ENCODE results near the gene SKAP1.
"Not testable (repeated sequence)": the region's sequence is repeated elsewhere in the genome, so short reads cannot be mapped to it uniquely, and the experiment has no call there.

SKAP1 gene

GRCh38 chr17:48432820-48433775 is 3.1 kb upstream of the SKAP1 start:
- peaks cover 54% of the 10 kb centered on the region for H3K27me3 ChIP-seq (ENCODE audit: insufficient read depth, low read length)
- 78% methylated on average over 10 of the region's 11 CpGs for WGBS
- no peak overlapping the region for H3K9ac ChIP-seq (ENCODE audit: low read depth, low read length)
- no peaks in the 10 kb centered on the region for H3K9me3 ChIP-seq (ENCODE audit: insufficient read depth, low read depth, low read length)
- H3K4me3 ChIP-seq (ENCODE audit: low read length): no peak overlapping the region
- no peak overlapping the region for H3K27ac ChIP-seq (ENCODE audit: low read depth, low read length)
- H3K4me1 ChIP-seq (ENCODE audit: insufficient read depth, low read length): no peaks in the 10 kb centered on the region
- H3K36me3 ChIP-seq (ENCODE audit: insufficient read depth, low read length): no peaks in the 10 kb centered on the region

DNA sequence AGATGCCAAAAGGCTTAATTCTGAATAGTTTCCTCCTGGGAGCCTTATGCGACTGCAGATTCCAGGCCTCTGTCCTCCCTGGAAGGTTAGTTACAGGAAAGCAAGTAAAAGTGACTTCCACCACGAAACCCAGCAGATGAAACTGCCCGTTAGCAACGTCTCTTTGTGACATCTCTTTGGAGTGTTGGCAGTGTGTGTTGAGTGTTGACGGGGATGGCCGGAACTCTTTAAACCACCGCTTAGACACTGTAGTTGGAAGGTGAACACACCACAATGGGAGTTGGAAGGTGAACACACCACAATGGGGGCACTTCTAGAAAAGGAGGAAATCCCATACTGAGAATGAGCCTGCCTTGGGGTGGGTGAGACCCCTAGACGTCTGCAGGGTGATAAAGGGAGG is 858 bp downstream of the SKAP1 start:
- H3K9me3 ChIP-seq (ENCODE audit: insufficient read depth, low read depth, low read length): no peaks in the 10 kb centered on the region
- 82% methylated on average over 8 of the region's 8 CpGs for WGBS
- H3K9ac ChIP-seq (ENCODE audit: low read depth, low read length): no peak overlapping the region
- no peak overlapping the region for H3K27ac ChIP-seq (ENCODE audit: low read depth, low read length)
- peaks cover 59% of the 10 kb centered on the region for H3K27me3 ChIP-seq (ENCODE audit: insufficient read depth, low read length)
- H3K4me1 ChIP-seq (ENCODE audit: insufficient read depth, low read length): no peaks in the 10 kb centered on the region
- no peak overlapping the region for H3K4me3 ChIP-seq (ENCODE audit: low read length)
- H3K36me3 ChIP-seq (ENCODE audit: insufficient read depth, low read length): no peaks in the 10 kb centered on the region

GRCh38 chr17:48427598-48427997 is 2.4 kb downstream of the SKAP1 start:
- no peak overlapping the region for H3K27ac ChIP-seq (ENCODE audit: low read depth, low read length)
- no peak overlapping the region for H3K9ac ChIP-seq (ENCODE audit: low read depth, low read length)
- no peaks in the 10 kb centered on the region for H3K4me1 ChIP-seq (ENCODE audit: insufficient read depth, low read length)
- peaks cover 48% of the 10 kb centered on the region for H3K27me3 ChIP-seq (ENCODE audit: insufficient read depth, low read length)
- no peaks in the 10 kb centered on the region for H3K9me3 ChIP-seq (ENCODE audit: insufficient read depth, low read depth, low read length)
- H3K4me3 ChIP-seq (ENCODE audit: low read length): no peak overlapping the region
- no peaks in the 10 kb centered on the region for H3K36me3 ChIP-seq (ENCODE audit: insufficient read depth, low read length)

- Histone ChIP-seq H3K9ac (ENCODE audit: low read depth, low read length) (no peak overlapping the region), H3K4me1 (ENCODE audit: insufficient read depth, low read length) (no peaks in the 10 kb centered on the region), H3K27ac (ENCODE audit: low read depth, low read length) (no peak overlapping the region), H3K27me3 (ENCODE audit: insufficient read depth, low read length) (peaks cover 43% of the 10 kb centered on the region), H3K36me3 (ENCODE audit: insufficient read depth, low read length) (no peaks in the 10 kb centered on the region), H3K4me3 (ENCODE audit: low read length) (no peak overlapping the region), H3K9me3 (ENCODE audit: insufficient read depth, low read depth, low read length) (no peaks in the 10 kb centered on the region)
- WGBS: 88% methylated on average over 4 of the region's 4 CpGs
These were observed 3.1 kb downstream of the SKAP1 start for GRCh38 chr17:48426761-48427500.

DNA sequence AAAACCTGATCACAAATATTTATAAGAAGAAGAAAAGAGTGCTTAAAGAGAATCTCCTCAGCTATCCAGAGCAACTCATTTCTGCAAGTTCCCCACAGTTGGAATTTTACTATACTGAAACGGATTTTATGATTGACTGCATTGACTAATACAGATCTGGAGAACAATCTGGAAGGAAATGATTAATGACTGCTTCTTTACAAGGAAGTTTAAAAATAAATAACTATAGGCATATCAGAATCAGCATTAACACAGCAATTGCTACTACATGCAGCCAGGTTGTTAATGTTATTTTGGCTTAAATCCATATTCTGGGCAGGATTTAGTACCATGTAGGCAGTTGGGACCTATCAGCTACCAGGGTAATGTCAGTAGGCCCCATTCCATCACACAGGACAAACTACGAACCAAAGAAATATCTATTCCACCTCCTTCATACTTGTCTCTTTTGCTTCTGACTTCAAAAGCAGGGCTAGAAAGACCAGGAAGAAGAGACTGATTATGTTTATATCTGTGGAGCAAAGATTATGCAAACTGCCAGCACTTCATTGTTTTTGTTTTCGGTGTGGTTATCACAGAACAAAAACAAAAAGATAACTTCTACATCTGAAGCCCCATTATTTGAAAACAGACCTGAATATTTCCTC is 3.9 kb downstream of the SKAP1 start:
- Histone ChIP-seq H3K4me1 (ENCODE audit: insufficient read depth, low read length) (no peaks in the 10 kb centered on the region), H3K27me3 (ENCODE audit: insufficient read depth, low read length) (peaks cover 35% of the 10 kb centered on the region), H3K27ac (ENCODE audit: low read depth, low read length) (no peak overlapping the region), H3K4me3 (ENCODE audit: low read length) (no peak overlapping the region), H3K9ac (ENCODE audit: low read depth, low read length) (no peak overlapping the region), H3K9me3 (ENCODE audit: insufficient read depth, low read depth, low read length) (no peaks in the 10 kb centered on the region), H3K36me3 (ENCODE audit: insufficient read depth, low read length) (no peaks in the 10 kb centered on the region)
- 93% methylated on average over 3 of the region's 3 CpGs for WGBS

DNA sequence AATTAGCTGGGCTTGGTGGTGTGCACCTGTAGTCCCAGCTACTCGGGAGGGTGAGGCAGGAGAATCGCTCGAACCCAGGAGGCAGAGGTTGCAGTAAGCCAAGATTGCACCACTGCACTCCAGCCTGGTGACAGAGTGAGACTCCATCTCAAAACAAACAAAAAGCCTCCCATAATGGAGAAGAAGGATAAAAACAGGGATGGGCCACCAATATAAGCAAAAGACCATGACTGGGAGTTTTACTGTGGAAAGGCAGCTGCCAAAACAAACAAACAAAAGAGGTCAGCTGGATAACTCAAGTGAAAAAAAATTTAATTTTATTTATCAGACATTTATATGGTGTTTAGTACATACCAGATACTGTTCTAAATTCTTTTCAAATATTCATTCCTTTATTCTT is 8.0 kb downstream of the SKAP1 start:
- not testable (repeated sequence) for H3K4me1 ChIP-seq (ENCODE audit: insufficient read depth, low read length); H3K9me3 ChIP-seq (ENCODE audit: insufficient read depth, low read depth, low read length); H3K27me3 ChIP-seq (ENCODE audit: insufficient read depth, low read length); H3K4me3 ChIP-seq (ENCODE audit: low read length); H3K27ac ChIP-seq (ENCODE audit: low read depth, low read length); H3K36me3 ChIP-seq (ENCODE audit: insufficient read depth, low read length); H3K9ac ChIP-seq (ENCODE audit: low read depth, low read length)
- 95% methylated on average over 3 of the region's 3 CpGs for WGBS

GRCh38 chr17:48420823-48421222 is 9.2 kb downstream of the SKAP1 start:
- Histone ChIP-seq H3K27me3 (ENCODE audit: insufficient read depth, low read length) (no peaks in the 10 kb centered on the region), H3K4me3 (ENCODE audit: low read length) (no peak overlapping the region), H3K9me3 (ENCODE audit: insufficient read depth, low read depth, low read length) (no peaks in the 10 kb centered on the region), H3K9ac (ENCODE audit: low read depth, low read length) (no peak overlapping the region), H3K4me1 (ENCODE audit: insufficient read depth, low read length) (peaks cover 17% of the 10 kb centered on the region), H3K36me3 (ENCODE audit: insufficient read depth, low read length) (no peaks in the 10 kb centered on the region), H3K27ac (ENCODE audit: low read depth, low read length) (no peak overlapping the region)
- 53% methylated on average over 3 of the region's 4 CpGs for WGBS

GRCh38 chr17:48416971-48417370 is 13.0 kb downstream of the SKAP1 start:
- Histone ChIP-seq H3K4me1 (ENCODE audit: insufficient read depth, low read length) (peaks cover 17% of the 10 kb centered on the region), H3K4me3 (ENCODE audit: low read length) (no peak overlapping the region), H3K9ac (ENCODE audit: low read depth, low read length) (no peak overlapping the region), H3K36me3 (ENCODE audit: insufficient read depth, low read length) (no peaks in the 10 kb centered on the region), H3K27ac (ENCODE audit: low read depth, low read length) (no peak overlapping the region), H3K27me3 (ENCODE audit: insufficient read depth, low read length) (no peaks in the 10 kb centered on the region), H3K9me3 (ENCODE audit: insufficient read depth, low read depth, low read length) (no peaks in the 10 kb centered on the region)
- 0% methylated on average over 3 of the region's 3 CpGs for WGBS

- Histone ChIP-seq H3K9me3 (ENCODE audit: insufficient read depth, low read depth, low read length) (no peaks in the 10 kb centered on the region), H3K9ac (ENCODE audit: low read depth, low read length) (no peak overlapping the region), H3K36me3 (ENCODE audit: insufficient read depth, low read length) (no peaks in the 10 kb centered on the region), H3K27ac (ENCODE audit: low read depth, low read length) (no peak overlapping the region), H3K4me1 (ENCODE audit: insufficient read depth, low read length) (peaks cover 9% of the 10 kb centered on the region), H3K27me3 (ENCODE audit: insufficient read depth, low read length) (no peaks in the 10 kb centered on the region), H3K4me3 (ENCODE audit: low read length) (no peak overlapping the region)
- 93% methylated on average over 5 of the region's 5 CpGs for WGBS
These were observed 16.2 kb downstream of the SKAP1 start for GRCh38 chr17:48413613-48414405.

- Histone ChIP-seq H3K4me3 (ENCODE audit: low read length) (no peak overlapping the region), H3K4me1 (ENCODE audit: insufficient read depth, low read length) (peaks cover 9% of the 10 kb centered on the region), H3K9ac (ENCODE audit: low read depth, low read length) (no peak overlapping the region), H3K36me3 (ENCODE audit: insufficient read depth, low read length) (no peaks in the 10 kb centered on the region), H3K27me3 (ENCODE audit: insufficient read depth, low read length) (no peaks in the 10 kb centered on the region), H3K27ac (ENCODE audit: low read depth, low read length) (no peak overlapping the region), H3K9me3 (ENCODE audit: insufficient read depth, low read depth, low read length) (no peaks in the 10 kb centered on the region)
- WGBS: 90% methylated on average over 1 of the region's 1 CpG
These were observed 17.2 kb downstream of the SKAP1 start for GRCh38 chr17:48412841-48413240.

Data from HUES64 (cell line).